ENCODE measurements around the gene HSD17B2.
"Not testable (repeated sequence)": the region's sequence is repeated elsewhere in the genome, so short reads cannot be mapped to it uniquely, and the experiment has no call there.

HSD17B2 gene

DNA sequence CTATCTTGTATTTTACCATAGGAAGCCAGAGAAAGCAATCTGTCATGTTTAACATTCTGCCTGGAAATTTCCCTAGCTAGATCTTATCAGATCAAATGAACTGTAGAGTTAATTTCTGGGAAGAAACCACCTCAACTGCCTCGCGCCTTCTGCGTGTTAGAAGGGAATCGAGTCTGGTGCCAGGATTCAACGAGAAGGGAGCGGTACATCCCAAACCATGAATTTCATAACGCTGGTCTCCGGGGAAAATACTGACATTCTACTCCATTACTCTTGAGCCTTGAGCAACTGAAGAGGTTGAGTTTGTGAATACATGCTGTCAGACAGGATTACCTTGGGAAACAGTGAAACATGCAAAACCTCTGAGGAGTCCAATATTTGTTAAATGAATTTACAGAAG lies 99.8 kb downstream of the HSD17B2 start:
- DNase-seq (ENCODE audit: low read depth) = no peak

DNA sequence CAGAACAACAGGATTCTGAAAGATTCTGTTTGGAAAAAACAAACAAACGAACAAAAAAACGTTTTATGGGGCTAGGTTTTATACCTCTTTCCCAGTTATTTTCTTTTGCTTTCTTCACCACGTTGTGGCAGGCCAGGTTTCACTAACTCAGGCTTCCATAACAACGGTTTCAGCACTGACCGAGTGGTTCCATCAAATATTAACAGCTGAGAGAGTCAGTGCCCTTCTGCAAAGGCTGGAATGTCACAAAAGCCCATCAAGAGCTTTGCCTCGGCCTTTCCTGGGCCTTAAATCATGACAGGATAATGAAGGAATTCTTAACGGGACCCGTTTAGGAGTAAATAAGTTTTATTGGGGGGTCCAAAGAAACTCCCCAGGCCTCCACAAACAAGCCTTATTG lies 100.8 kb downstream of the HSD17B2 start:
- DNase-seq (ENCODE audit: low read depth) = no peak

DNA sequence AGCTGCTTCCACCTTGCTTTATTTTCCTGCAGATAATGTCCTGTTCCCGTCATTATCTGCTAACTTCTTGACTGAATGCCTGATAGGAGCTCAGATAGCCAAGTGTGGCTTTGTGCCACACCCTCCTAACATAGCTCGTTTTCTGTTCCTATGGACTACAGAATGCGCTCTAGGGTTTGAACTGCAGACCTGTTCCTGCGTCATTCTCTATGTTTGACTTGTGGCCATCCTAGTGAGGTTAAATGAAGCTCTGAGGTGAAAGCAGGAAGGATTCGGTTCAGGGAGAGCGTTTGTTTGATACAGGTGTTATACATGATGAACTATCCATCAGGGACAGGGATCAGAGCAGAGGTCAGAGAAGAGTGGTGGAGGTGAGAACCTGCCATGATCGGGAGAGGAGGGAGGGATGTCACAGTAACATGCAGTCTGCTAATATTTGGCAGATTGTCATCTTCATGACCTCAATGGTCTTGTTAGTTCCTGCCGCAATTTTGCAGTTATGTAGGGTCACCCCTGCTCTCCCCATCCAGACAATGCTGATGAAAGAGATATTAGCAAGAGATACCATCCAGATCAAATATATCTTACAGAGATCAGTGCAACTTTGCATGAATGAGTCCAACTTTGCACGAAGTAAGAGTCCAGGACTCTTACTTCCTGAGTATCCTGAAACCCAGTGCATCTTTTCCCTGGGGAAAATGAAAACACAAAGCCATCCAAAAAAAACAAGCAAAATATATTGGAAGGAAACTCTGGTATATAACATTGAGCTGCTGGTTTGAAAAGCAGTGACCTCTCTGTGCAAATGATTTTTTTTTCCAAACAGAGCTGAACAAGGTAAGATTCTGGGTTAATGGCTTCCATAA lies 102.1 kb downstream of the HSD17B2 start:
- DNase-seq (ENCODE audit: low read depth) = no peak

DNA sequence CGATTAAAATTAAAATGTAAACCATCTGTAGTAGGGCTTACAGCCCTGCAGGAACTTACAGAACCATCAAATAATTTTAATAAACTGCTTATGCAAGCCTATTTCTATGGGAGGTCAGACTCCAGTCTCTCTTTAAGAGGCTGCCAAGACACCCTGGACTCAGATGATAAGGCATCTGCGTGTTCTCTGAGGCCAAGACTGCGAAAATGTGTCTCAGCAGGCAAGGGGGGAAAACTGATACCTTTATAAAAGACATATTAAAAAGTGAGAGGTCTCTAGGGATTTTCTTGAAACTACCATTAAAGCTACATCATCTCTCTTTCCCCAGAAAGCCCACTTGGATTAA lies 102.7 kb downstream of the HSD17B2 start:
- DNase-seq (ENCODE audit: low read depth) = no peak

DNA sequence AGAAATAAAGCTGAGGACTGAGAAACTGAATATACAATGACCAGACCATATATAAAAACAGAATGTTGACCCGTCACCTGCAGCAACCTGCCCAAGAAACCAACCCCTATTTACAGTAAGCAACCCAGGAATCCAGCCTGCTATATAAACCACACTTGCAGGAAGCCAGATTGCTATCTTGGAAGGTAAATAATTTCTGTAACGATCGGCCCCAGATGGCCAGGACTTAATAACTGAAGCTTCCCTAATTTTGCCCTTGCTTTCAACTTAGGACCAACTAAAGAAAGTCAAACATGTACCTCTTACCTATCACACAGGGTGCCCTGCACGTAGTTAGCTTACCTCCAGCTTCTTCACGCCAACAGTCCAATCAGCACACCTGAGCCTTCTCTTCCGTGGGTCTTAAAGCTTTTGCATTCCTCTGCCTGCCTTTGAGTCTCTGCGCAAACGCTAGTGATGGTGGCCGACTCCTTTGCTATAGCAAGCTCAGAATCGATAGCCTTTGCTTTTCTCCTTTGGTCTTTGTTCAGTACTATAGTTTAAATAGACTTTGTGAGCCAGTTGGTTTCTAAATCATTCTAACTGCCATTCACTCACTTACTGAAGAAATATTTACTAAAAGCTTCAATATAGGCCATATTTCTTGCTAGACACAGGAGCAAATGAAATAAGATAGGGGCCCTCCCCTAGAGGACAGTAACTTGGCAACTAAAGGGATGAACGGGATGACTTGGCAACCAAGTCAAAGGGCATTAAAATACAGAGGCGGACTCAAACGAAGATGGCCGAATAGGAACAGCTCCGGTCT lies 103.6 kb downstream of the HSD17B2 start:
- no peak for DNase-seq (ENCODE audit: low read depth)

DNA sequence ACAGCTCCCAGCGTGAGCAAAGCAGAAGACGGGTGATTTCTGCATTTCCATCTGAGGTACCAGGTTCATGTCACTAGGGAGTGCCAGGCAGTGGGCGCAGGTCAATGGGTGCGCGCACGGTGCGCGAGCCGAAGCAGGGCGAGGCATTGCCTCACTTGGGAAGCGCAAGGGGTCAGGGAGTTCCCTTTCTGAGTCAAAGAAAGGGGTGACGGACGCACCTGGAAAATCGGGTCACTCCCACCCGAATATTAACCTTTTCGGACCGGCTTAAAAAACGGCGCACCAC lies 104.2 kb downstream of the HSD17B2 start:
- not testable (repeated sequence) for DNase-seq (ENCODE audit: low read depth)

DNA sequence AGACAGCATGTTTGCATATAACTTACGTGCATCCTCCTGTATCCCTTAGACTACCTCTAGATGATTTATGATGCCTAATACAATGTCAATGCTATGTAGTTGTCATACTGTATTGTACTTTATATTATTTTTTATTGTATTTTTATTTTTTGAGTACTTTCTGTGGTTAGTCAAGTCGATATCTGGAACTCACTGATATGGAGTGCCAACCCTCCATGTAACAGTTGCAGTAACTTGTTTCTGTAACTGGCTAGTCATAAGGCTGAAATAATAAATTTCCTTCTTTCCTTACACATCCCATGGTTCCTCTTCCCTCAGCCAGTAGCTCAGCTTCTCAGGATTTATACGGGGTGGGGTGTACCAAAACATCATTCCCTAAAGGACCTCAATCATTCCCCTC lies 111.5 kb downstream of the HSD17B2 start:
- DNase-seq (ENCODE audit: low read depth) = no peak

DNA sequence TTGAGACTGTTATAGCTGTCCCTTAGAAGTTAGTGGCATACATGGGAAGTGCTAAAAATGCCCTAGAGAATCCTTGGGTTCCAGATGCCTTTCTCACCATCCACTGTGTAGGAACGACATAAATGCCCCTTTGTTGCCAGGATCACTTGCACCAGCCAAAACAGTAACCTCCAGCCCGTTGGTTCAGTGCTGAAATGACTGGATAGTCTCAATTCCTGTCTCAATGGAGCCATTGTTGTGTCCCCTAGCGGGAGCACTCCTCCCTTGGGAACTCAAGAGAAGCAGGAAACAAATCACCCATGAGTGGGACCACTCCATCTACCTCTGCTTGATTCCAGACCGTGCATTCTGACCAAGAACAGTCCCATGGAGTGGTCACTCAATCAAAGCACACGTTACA lies 111.9 kb downstream of the HSD17B2 start:
- DNase-seq (ENCODE audit: low read depth) = no peak

DNA sequence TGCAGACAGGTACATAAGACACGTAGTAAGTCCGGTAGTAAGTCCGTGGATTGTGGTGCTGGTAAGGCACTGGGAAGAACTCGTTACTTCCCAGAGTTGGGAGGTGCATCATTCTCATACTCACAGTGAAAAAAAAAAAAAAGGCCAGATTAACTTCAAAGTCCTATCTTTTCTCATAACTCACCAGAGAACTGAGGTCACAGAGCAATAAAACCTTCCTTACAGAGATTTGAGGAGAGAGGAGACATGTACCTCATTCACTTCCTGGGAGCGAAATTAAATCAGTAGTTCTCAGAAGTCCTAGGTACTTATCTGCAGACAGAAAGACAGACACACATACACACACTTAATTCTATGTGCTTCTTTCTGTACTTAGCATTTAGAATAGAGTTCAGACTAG lies 112.5 kb downstream of the HSD17B2 start:
- no peak for DNase-seq (ENCODE audit: low read depth)
